NCI-H1105 (cell line): ENCODE results near the gene ADGRE2.

ENCODE experiments used
- DNase-seq: peaks from one replicate; lab custom pipeline; 2025; lab: John Stamatoyannopoulos, UW

Gene ADGRE2

GRCh38 chr19:14733574-14733973, 44.8 kb downstream of the ADGRE2 start:
- DNase-seq, result no peak

- no peak for DNase-seq
Measured at GRCh38 chr19:14732510-14732909, 45.9 kb downstream of the ADGRE2 start.

GRCh38 chr19:14731200-14731599, 47.2 kb downstream of the ADGRE2 start:
- no peak for DNase-seq

GRCh38 chr19:14728595-14728994, 49.8 kb downstream of the ADGRE2 start:
- no peak for DNase-seq

- DNase-seq, result no peak
Measured at GRCh38 chr19:14722127-14722526, 56.2 kb downstream of the ADGRE2 start.

- DNase-seq, result no peak
Measured at GRCh38 chr19:14719162-14719561, 59.2 kb downstream of the ADGRE2 start.

- no peak for DNase-seq
Measured at GRCh38 chr19:14718522-14719116, 59.7 kb downstream of the ADGRE2 start.

- no peak for DNase-seq
Measured at GRCh38 chr19:14715841-14716240, 62.5 kb downstream of the ADGRE2 start.

- DNase-seq, result no peak
Measured at GRCh38 chr19:14704450-14704849, 73.9 kb downstream of the ADGRE2 start.

GRCh38 chr19:14703833-14704232, 74.5 kb downstream of the ADGRE2 start:
- DNase-seq, result no peak

GRCh38 chr19:14700711-14701375, 77.5 kb downstream of the ADGRE2 start:
- no peak for DNase-seq

GRCh38 chr19:14699641-14700040, 78.7 kb downstream of the ADGRE2 start:
- DNase-seq, result no peak

- DNase-seq, result no peak
Measured at GRCh38 chr19:14695471-14695870, 82.9 kb downstream of the ADGRE2 start.

GRCh38 chr19:14694641-14695266, 83.6 kb downstream of the ADGRE2 start:
- no peak for DNase-seq

GRCh38 chr19:14689598-14690503, 88.5 kb downstream of the ADGRE2 start, which contains the start of gene ZNF333:
Gene ZNF333 (plus strand): TSS chr19:14690048. CDS start chr19:14693492, 3,444 bp downstream.
- peak; percentile 92 for DNase-seq

GRCh38 chr19:14686411-14686810, 91.9 kb downstream of the ADGRE2 start:
- DNase-seq, result no peak

GRCh38 chr19:14683439-14683838, 94.9 kb downstream of the ADGRE2 start:
- no peak for DNase-seq
